HUDEP-2 (cell line): ENCODE data around the gene JPH2.

Experiments
- DNase-seq, 76 experiments: peaks; one replicate each; lab custom pipeline; 2025; ENCODE audit not compliant: unreplicated experiment in 76 of 76; lab: John Stamatoyannopoulos, UW

The JPH2 gene

DNA sequence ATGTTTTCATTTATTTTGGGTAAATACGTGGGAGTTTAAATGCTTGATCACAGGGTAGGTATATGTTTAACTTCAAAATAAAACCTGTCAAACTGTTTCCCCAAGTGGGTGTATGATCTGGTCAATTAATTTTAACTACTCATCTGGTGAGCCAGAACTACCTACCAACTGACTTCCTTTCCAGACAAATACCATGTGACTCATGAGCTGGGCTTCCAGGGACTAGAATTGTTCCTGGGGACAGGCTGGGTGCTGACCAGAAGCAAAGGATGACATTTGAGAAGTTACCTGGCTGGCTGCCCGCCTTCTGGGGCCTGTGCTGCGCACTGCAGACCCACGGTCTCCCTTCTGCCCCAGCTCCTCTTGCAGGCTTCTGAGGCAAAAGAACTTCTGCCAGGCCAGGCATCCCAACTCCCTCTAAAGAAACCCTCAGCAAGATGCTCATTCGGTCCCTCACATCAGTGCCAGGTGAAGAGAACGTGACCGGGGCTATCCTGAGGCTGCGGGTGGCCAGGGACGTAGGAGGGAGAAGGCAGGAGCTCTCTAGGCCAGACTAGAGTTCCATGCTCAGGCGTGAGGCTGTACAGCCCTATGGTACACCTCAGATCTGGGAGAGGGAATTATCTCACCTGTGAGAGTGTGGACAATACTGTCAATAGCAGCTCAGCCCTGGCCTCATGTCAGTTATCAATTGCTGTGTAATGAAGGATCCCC, 103.6 kb downstream of the JPH2 start:
- DNase-seq: no peak

DNA sequence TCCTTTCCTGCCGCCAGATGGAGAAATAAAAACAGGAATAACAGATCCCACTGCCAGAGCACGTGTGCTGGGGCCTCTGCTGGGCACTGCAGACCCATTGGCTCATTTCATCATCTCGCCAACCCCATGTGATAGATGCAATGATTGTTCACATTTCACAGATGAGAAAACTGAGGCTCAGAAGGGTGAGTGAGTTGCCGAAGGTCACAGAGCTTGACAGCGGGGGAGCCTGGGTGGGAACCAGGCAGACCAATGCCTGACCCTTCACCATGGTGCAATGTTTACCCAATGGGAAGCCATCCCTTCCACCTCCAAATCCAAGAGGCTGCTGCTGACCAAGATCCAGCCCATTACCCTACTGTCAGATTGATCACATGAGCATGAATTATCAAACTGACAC, 105.1 kb downstream of the JPH2 start:
- no peak for DNase-seq

DNA sequence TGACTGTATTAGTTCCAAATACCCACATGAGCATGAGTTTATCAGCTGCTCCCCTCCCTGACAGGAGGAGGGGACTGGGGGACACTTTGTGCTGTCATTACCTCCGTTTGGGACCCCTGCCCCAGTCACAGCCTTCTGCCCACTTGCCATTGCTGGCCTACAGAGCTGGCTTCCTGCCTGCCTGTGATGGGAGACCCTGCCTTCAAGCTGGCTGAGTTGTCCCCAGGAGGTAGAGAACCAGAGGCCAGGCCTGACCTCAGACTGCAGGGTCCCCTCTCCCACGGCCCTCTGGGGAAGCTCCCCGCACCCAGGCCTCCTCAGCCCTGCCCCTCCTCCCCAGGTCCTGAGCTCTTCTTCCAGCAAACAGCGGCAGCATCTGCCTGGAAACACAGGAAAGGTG, 105.5 kb downstream of the JPH2 start:
- no peak for DNase-seq

DNA sequence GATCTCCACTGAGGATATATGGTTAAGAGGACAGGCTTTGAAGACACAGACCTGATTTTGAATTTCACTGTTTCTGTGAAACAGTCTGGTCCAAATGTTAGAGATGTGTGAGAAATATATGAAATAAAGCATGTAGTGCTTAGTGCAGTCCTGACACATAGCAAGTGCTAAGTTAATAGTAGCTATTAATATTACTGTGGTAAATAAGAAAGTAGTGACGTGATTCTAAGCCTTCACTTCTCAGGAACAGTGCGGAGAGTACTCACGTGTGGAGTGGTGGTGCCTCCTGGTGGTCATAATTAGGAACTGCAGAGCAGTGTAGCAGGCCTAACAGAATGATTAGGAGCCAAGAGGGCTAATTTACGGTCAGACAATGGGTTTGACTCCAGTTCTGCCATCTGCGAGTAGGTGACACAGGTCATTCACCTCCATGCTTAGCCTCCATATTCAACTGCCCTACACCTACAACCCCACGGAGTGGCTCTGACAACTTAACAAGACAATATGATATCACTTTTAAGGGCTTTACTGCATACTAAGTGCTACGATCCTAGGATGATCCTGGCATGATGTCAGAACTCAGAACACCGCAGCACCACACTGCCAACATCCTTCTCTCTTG, 106.2 kb downstream of the JPH2 start:
- peak in 59 of 76 experiments; percentile 6 to 73 (median 40) for DNase-seq

DNA sequence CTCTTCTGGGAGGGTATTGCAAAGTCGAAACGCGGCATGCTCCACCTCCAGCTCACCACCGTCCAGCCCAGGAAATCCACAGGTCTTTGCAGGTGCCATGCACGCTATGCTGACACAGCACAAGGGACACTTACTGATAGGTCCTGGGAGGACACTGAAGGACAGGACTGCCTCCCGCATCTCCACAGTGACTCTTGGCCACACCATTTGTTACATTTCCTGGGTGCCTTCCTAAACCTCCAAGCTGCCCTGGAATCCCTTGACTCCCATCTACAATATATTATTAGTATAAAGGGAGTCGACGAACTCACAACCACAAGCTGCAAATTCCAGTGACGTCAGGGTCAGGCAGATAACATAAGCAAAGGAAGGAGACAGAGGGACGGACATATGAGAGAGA, 106.9 kb downstream of the JPH2 start:
- DNase-seq: no peak

DNA sequence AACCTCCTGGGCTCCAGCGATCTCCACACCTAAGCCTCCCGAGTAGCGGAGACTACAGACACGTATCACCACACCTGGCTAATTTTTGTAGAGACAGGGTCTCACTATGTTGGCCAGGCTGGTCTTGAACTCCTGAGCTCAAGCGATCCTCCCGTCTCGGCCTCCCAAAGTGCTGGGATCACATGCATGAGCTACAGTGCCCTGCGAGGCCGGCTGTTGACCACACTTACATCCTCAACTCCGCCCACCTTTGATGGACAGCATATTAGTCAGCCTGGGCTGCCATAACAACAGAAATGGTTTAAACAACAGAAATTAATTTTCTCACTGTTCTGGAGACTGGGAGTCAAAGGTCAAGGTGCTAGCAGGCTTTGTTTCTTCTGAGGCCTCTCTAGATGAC, 107.7 kb downstream of the JPH2 start:
- no peak for DNase-seq

DNA sequence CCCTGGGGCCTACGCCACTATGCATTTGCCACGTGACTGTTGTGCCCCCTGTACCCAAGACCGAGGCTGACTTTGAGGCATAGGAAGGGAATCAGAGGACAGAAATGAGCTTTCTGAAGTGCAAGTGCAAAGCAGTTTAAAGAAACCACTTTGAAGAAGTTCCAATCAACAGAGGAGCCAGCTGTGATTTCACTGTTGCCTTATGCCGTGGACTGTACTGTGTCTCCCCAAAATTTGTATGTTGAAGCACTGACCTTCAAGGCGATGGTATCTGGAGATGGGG, 111.1 kb downstream of the JPH2 start:
- DNase-seq: no peak

DNA sequence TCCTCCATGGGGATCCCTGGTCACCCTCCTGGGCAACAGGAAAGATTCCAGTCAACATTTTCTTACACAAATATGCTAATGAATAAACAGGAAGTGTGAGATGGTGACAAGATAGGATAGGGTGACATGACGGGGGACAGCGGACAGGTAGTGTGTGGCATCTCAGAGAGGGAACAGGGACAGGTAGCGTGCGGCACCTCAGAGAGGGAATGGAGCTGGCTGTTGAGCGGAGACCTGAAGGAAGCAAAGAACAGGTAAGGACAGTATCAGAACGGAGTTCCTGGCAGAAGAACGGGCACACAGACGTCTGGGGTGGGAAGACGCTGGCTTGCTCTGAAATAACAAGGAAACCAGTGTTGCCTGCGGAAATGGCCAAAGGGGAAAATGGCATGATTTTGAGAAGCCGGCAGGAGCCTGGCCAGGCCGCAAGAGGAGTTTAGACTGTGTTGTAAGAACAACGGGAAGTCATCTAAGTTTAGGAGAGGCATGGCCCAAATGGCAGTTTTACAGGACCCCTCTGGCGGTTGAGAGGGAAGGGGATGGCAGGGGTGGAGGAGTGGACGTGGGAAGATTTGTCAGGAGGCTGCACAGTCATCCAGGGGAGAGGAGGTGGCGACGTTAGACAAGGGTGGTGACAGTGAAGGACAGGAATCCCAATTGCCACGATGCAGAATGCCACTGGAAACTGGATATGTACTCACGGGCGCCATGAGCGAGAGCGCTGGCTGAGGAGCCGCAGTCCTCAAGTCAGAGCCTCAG, 111.6 kb downstream of the JPH2 start:
- no peak for DNase-seq

DNA sequence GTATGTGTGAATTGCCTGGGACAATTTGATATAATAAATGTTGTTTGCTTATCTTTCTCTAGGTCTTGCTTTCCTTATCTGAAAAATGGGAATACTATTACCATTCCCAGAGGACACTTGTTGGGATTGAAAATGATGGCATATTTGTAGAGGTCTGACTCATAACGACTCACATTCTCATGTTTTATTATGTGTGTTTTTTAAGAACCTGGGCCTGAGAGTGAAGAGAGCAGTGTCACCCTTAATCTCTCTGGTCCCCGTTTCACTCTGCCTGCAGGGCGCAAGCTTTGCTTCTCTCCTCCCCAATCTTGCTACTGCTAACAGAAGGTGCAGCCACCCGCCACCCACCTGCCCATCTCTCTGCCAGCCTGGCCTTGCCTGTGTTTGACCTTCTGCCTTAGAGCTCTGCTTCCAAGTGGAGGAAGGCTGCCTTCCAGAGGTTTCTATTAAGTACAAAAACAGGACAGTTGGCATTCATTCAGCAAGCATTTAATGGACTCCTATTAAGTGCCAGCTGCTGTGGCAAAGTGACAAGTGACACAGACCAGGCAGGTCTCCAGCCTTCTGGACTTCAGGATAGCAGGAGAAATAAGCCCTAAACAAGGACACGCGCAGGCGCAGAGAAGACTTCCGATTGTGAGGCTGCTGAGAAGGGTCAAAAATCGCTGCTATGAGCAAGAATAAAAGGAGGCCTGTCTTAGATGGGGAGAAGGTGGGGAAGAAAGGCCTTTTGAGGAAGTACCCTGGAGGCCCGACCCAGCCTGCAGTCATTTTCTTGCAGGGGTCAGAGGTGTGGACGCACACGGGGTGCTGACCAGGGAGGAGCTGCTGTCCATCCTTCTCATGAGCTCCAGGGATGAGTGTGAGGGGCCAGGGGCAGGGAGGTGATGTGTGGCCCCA, 112.5 kb downstream of the JPH2 start:
- DNase-seq: no peak

DNA sequence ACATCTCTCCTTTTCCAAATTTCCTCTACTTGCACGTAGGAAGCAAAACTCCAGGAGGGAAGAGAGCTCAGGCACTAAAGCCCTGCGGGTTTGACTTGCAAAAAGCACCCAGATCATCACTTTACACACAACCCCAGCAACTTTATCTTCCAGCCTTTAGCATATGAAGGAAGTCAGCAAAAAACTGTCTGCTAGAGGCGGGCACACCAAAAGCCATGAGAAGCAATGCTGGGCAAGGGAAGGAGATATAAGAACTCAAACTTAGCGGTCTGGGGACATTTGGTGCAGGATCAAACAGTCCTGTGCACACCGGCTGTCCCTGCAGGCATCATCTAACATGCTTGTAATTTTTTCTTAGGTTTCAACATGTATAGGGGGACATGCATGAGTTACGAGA, 113.3 kb downstream of the JPH2 start:
- DNase-seq: no peak

DNA sequence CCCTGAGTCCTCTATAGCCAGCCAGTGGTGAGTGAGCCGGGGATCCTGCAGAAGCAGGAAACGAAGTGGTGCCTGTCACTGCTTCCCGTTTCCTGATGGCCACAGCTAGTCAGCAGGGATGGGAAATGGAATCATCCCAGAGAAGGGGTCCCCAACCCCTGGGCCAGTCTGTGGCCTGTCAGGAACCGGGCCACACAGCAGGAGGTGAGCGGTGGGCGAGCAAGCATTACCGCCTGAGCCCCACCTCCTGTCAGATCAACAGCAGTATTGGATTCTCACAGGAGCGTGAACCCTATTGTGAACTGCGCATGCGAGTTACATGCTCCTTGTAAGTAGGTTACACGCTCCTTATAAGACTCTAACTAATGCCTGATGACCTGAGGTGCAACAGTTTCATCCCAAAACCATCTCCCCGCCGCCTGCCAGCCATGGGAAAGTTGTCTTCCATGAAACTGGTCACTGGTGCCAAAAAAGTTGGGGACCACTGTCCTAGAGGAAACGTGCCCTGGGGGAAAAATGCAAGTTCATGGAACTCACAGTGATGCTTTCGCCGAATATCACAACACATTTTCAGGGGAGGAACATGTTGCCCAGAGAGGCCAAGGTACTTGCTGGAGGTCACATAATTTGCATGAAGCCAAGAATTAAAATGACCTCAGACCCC, 113.8 kb downstream of the JPH2 start:
- DNase-seq: no peak

DNA sequence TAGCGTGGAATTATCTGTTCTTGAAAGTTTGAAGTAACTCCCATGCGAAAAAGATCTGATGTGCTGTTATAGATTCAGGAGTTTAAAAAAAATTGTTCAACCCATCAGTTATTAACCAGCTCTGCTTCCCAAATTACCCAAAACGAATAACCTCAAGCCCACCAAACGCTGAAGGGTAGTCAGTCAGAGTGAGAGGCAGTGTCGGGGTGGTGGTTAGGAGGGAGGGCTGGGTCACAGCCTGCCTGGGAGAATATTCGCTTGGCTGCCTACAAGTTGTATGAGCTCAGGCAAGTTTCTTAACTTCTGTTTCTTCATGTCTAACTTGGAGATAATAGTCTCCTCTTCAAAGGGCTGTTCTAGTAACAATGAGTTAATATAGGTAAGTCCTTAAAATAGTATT, 114.6 kb downstream of the JPH2 start:
- no peak for DNase-seq

DNA sequence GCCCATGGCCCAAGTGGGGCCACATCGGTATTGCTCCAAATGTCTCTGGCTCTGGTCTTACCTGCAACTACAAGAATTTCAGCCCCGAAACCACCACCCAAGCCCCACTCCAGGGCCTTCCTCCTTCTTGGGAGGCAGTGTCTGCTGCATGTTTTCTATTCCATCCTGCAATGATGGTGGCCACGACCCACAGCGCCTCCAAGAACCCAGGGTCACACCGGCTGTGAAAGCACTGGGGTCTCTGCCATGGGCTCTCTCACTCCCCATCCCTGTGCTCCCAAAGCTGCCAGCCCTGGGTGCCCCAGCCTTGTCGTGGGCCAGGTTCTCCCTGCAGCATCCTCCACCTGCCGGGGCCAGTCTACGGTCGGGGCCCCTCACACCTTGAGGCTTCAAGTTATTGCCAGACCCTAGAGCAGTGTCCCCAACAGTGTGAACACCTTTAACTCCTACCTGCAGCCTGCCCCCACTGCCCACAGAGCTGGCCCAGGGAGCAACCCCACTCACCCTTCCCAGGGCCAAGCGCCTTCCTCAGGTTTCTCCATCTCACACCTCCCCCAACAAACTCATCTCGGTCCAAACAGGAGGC, 115.4 kb downstream of the JPH2 start:
- no peak for DNase-seq

DNA sequence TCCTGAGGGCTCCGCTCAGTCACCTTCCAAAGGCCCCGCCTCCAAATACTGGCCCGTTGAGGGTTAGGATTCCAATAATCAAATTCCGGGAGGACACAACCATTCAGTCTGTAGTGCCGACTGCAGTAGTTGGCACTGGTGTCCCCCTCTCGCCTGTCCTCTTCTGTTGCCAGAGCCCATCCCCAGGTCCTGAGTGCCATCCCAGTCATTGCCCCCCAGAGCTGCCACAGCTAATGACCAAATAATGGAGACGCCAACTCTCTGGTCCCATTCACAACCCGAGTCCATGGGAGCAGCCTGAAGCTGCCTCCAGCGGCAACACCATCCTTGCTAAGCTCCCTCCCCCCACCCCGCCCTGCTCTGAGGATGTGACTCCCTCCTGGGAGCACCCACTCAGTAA, 115.9 kb downstream of the JPH2 start:
- no peak for DNase-seq

DNA sequence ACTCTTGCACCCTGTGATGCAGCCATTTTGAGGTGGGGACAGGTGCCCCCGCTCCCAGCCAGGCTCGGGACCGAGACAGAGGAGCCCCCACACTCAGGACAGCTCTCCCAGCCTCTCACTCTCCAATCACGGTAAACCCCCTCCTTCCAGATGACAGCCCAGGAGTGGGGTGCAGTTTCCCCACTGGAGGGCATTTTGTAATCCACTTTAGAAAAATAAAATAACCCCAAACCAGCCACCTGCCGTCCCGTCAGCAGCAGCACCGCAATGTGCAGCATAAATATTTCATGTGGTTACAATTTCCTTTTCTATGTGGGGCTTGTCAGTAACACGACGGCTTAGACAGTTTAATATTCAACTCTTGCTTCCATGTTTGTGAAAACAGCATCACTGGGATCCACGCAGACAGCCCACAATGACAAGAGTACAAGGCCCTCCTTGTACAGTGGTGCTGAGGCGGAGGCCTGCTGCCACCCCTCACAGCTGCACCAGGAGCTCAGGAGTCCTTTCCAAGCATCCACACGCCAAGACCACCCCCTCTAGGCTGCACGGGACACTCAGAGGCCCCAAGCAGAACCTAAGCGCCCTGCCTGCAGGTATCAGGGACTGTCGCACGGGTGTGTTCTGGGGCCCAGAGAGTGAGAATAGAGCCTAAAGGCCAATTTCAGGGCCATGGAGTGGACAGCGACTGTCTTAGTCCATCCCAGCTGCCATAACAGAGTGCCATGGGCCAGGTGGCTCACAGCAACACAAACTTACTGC, 116.7 kb downstream of the JPH2 start:
- DNase-seq: no peak

DNA sequence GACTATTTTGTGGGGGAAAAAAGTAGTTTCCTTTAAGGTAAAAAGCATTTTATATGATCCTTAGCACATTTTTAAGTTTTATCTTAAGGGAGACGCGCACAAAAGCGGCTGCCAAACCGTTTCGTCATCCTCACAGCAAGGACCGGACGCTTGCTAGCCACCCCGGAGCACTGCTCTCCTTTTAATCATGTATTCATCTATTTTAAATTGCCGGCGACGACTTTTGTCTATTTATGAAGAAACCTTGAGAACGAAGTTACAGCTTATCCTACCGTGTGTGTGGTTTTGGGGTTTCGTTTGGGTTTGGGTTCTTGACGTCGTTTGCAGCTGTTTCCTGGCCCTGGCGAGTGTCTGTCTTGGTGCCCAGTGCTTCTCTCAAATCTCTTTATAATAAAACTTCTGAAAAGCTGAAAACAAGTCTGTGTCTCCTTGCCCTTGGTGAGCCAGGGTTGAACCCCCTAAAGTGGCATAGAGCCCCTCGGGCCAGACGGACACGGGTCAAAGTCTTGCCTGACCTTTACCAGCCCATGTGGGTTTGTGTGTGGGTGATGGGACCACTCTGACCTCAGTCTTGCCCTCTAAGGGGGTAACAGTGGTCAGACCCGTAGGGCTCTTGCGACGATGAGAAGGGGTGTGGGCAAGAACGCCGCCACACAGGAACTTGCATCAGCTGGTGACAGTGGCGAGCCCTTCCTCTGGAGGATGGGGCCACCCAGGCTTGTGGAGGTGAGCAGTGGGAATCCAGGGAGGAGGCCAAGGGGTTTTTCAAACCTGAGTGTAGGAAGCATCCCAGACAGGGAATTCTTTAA, 117.6 kb downstream of the JPH2 start:
- DNase-seq: no peak

DNA sequence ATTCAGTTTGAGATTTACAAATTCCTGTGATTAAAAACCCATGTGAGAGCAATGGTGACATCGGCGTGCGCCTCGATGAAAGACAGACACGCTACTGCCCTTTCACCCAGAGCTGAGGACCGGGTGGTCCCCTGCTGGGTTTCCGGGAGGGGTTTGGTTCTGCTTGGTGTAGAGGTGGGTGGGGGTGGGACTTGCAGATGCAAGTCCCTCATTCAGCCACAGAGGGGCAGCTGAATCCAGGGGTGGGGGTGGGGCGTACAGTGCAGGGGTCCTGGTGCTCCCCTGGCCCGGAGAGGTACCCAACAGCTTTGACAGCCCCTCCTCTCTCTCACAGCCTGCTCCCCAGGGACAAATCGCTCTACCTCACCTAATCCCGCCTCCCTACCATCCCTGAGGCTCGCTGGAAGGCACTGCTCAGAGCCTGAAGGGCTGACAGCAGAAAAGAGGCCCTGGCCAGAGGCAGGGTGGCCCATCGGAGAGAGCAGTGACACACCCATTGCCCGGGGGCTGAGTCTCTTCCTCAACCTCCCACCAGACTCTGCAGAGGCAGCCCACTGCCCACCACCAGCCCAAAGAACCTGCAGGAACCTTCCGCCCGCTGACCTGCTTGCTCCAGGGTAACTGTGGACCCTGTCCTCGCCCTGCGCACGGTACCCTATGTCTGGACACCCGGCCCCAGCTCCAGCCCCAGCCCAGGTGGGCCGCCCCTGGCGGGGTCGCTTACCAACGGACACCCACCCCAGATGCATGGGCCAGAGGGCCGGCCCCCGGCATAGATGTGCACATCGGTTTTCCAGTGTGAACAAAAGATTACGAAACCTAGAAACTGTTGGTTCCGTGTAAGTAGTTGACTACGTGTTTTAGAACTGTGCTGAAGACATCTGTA, 118.4 kb downstream of the JPH2 start:
- DNase-seq: no peak

DNA sequence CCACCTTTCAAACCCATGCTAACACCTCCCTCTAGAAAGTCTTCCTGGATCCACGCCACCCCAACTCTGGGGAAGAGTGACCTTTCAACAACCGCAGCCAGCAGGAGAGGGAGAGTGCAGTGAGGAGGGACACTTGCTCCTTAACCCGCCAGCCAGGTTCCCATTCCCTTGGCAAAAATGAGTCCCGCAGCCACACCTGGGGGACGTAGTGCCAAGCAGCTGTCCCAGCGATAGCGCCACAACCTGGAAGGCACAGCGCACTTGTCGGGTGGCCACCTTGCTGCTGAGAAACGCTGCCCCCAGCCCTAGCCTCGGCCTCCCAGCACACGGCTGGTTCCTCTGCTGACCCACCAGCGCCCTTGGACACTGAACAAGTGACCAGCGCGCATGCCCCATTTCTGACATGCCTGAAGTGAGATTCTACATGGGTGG, 119.3 kb downstream of the JPH2 start:
- DNase-seq: no peak
